Right lobe of liver (tissue), 4 donors: ENCODE measurements around the gene HARS2.

ENCODE experiments used
- POLR2A ChIP-seq: fragments of 450-650 bp; IDR thresholded peaks from one replicate; pipeline ENCODE4 v1.6.1; 2017; ENCODE audit warnings: antibody characterized with exemption, mild to moderate bottlenecking
- TF ChIP-seq, protein P1 (sequence below), 4 donors: fragments of 200-600 bp in 3 of 4; fragments of 450-650 bp in 1 of 4; IDR thresholded peaks; one replicate each; pipeline versions ENCODE4 v1.5.1 to v1.8.0; 2016 to 2022; ENCODE audit warnings: antibody characterized with exemption in 4 of 4, mild to moderate bottlenecking in 2 of 4
- donor health status: DM: no; HTN: no; CAD: no.
- donor health status: DM: no; HTN: no; CAD: no.
- donor health status: DM: no; HTN: yes; CAD: no.

GRCh38 chr5:140642718-140643117, 48.5 kb upstream of the HARS2 start:
- TF ChIP-seq, protein P1, sequence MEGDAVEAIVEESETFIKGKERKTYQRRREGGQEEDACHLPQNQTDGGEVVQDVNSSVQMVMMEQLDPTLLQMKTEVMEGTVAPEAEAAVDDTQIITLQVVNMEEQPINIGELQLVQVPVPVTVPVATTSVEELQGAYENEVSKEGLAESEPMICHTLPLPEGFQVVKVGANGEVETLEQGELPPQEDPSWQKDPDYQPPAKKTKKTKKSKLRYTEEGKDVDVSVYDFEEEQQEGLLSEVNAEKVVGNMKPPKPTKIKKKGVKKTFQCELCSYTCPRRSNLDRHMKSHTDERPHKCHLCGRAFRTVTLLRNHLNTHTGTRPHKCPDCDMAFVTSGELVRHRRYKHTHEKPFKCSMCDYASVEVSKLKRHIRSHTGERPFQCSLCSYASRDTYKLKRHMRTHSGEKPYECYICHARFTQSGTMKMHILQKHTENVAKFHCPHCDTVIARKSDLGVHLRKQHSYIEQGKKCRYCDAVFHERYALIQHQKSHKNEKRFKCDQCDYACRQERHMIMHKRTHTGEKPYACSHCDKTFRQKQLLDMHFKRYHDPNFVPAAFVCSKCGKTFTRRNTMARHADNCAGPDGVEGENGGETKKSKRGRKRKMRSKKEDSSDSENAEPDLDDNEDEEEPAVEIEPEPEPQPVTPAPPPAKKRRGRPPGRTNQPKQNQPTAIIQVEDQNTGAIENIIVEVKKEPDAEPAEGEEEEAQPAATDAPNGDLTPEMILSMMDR (IDR thresholded peaks at IDR 0.05), result no peak
- no peak for TF ChIP-seq POLR2A
